Middle frontal gyrus (tissue), 1 donor: Measurements from ENCODE around the gene PRKAB1.
A peak's percentile ranks its signal among the peaks of the same experiment; 100 is the strongest.
"Not testable (repeated sequence)": the region's sequence is repeated elsewhere in the genome, so short reads cannot be mapped to it uniquely, and the experiment has no call there.

Source experiments
- DNase-seq: peaks from one replicate; pipeline ENCODE4 v3.0.0-alpha.2; 2015; ENCODE audit warnings: low spot score; ENCODE audit errors: extremely low spot score

Gene PRKAB1

GRCh38 chr12:119667577-119668323 lies at the start of gene PRKAB1:
TSS of gene PRKAB1 (plus strand) at chr12:119668133. CDS start at chr12:119668245, 112 bp downstream.
- peak; percentile 94 for DNase-seq

GRCh38 chr12:119618328-119618896 lies 49.5 kb upstream of the PRKAB1 start:
- not testable (repeated sequence) for DNase-seq

- no peak for DNase-seq
These were observed 47.4 kb upstream of the PRKAB1 start for GRCh38 chr12:119620490-119620889.

- no peak for DNase-seq
These were observed 46.1 kb upstream of the PRKAB1 start for GRCh38 chr12:119621878-119622277.

GRCh38 chr12:119624966-119625365 lies 43.0 kb upstream of the PRKAB1 start:
- no peak for DNase-seq

GRCh38 chr12:119627019-119627643 lies 40.8 kb upstream of the PRKAB1 start:
- no peak for DNase-seq

GRCh38 chr12:119627686-119628085 lies 40.2 kb upstream of the PRKAB1 start:
- no peak for DNase-seq

GRCh38 chr12:119630223-119630780 lies 37.6 kb upstream of the PRKAB1 start:
- no peak for DNase-seq

GRCh38 chr12:119630962-119631550 lies 36.9 kb upstream of the PRKAB1 start:
- DNase-seq: no peak

- no peak for DNase-seq
These were observed 35.8 kb upstream of the PRKAB1 start for GRCh38 chr12:119631930-119632678.

- no peak for DNase-seq
These were observed 33.2 kb upstream of the PRKAB1 start for GRCh38 chr12:119634743-119635142.

- DNase-seq: no peak
These were observed 24.9 kb upstream of the PRKAB1 start for GRCh38 chr12:119642986-119643385.

GRCh38 chr12:119644930-119645329 lies 23.0 kb upstream of the PRKAB1 start:
- no peak for DNase-seq

GRCh38 chr12:119645535-119646059 lies 22.3 kb upstream of the PRKAB1 start:
- DNase-seq: no peak

- no peak for DNase-seq
These were observed 18.6 kb upstream of the PRKAB1 start for GRCh38 chr12:119649202-119649808.

- DNase-seq: no peak
These were observed 15.3 kb upstream of the PRKAB1 start for GRCh38 chr12:119652665-119653064.

GRCh38 chr12:119657001-119657400 lies 10.9 kb upstream of the PRKAB1 start:
- not testable (repeated sequence) for DNase-seq

- not testable (repeated sequence) for DNase-seq
These were observed 9.8 kb upstream of the PRKAB1 start for GRCh38 chr12:119658166-119658565.

GRCh38 chr12:119659289-119659897 lies 8.5 kb upstream of the PRKAB1 start:
- no peak for DNase-seq

- DNase-seq: no peak
These were observed 7.9 kb upstream of the PRKAB1 start for GRCh38 chr12:119660076-119660475.
